AG04449 (cell line): ENCODE measurements around the gene MOAP1.
"Not testable (repeated sequence)": the region's sequence is repeated elsewhere in the genome, so short reads cannot be mapped to it uniquely, and the experiment has no call there.

Source experiments
- CTCF ChIA-PET: fragments of 350-600 bp; formaldehyde crosslinking; extraction: SDS; loops from one replicate; lab custom pipeline; 2021; ENCODE audit warnings: antibody characterized with exemption; lab: Yijun Ruan, JAX
- POLR2A ChIA-PET: fragments of 400-600, 350-600 bp; formaldehyde crosslinking; extraction: SDS; loops from one replicate; lab custom pipeline; 2020; ENCODE audit warnings: antibody characterized with exemption, inconsistent platforms; lab: Yijun Ruan, JAX
- DNase-seq: peaks from one replicate; pipeline ENCODE4 v3.0.0-alpha.2; 2010; ENCODE audit warnings: low read depth, low spot score
- H3K4me3 ChIP-seq: 2 replicates; pipeline ENCODE4 v1.5.1; 2011; ENCODE audit warnings: low read depth, mild to moderate bottlenecking, control low read depth, low read length
- CTCF ChIP-seq: IDR thresholded peaks from one replicate; pipeline ENCODE4 v1.5.1; 2011; ENCODE audit warnings: mild to moderate bottlenecking, moderate library complexity, low read length, control low read depth, inconsistent platforms; ENCODE audit not compliant: insufficient read depth; ENCODE audit errors: missing control alignments

MOAP1 gene

GRCh38 chr14:93184391-93185348 is at the start of gene MOAP1, which contains the start of gene LYSET:
Gene MOAP1, minus strand, starts transcription at chr14:93184897. Its CDS starts 655 bp downstream, at chr14:93184242.
Gene LYSET, plus strand, starts transcription at chr14:93185317. Its CDS starts 89 bp downstream, at chr14:93185406.
- DNase-seq = no peak
- POLR2A ChIA-PET = interaction anchor here (0.6 to 1.9 kb wide), 3 partner anchors 8 to 22 kb away, joined by 3 to 7 read pairs (median 3); partner anchors contain the start of genes GON7 and UBR7
- TF ChIP-seq CTCF = peak; percentile 6
- peak within 1 kb of the TSS; percentile 96 for H3K4me3 ChIP-seq
- CTCF ChIA-PET = interaction anchor here (1.0 to 2.8 kb wide), 8 partner anchors 8 to 72 kb away, joined by 3 to 16 read pairs (median 6); partner anchors contain the start of genes GON7 and UBR7

GRCh38 chr14:93233078-93233477 is 48.4 kb upstream of the MOAP1 start:
- H3K4me3 ChIP-seq, POLR2A ChIA-PET, DNase-seq: not testable (repeated sequence)
- CTCF ChIA-PET = interaction anchor here (1.2 to 1.7 kb wide), 3 partner anchors 10 to 385 kb away, joined by 4 to 6 read pairs (median 4); no protein-coding TSS in a partner anchor

- DNase-seq = no peak
- POLR2A ChIA-PET = interaction anchor here (1.4 kb wide), 1 partner anchor 8 kb away, joined by 5 read pairs; no protein-coding TSS in a partner anchor
- peak overlapping the region; percentile 65; the same call in 1 of the 2 replicates for H3K4me3 ChIP-seq
- no peak for TF ChIP-seq CTCF
- CTCF ChIA-PET = interaction anchor here (1.2 to 1.7 kb wide), 5 partner anchors 10 to 386 kb away, joined by 3 to 6 read pairs (median 4); no protein-coding TSS in a partner anchor
Measured at GRCh38 chr14:93232159-93232558, 47.5 kb upstream of the MOAP1 start.

GRCh38 chr14:93231129-93231979 is 46.7 kb upstream of the MOAP1 start:
- POLR2A ChIA-PET = interaction anchor here (1.4 kb wide), 1 partner anchor 9 kb away, joined by 5 read pairs; no protein-coding TSS in a partner anchor
- DNase-seq = no peak
- TF ChIP-seq CTCF = no peak
- CTCF ChIA-PET = interaction anchor here (1.2 to 1.7 kb wide), 5 partner anchors 9 to 118 kb away, joined by 3 to 6 read pairs (median 4); no protein-coding TSS in a partner anchor
- peak overlapping the region; percentile 65 for H3K4me3 ChIP-seq

GRCh38 chr14:93230539-93230938 is 45.8 kb upstream of the MOAP1 start:
- no peak for TF ChIP-seq CTCF
- DNase-seq = no peak
- ChIA-PET POLR2A (no interaction called here), CTCF (interaction anchor here (1.2 to 1.7 kb wide), 2 partner anchors 11 to 53 kb away, joined by 4 to 6 read pairs; no protein-coding TSS in a partner anchor)
- H3K4me3 ChIP-seq = no peak overlapping the region

GRCh38 chr14:93228550-93228949 is 43.9 kb upstream of the MOAP1 start:
- no peak overlapping the region for H3K4me3 ChIP-seq
- POLR2A ChIA-PET = no interaction called here
- TF ChIP-seq CTCF = no peak
- CTCF ChIA-PET = no interaction called here
- no peak for DNase-seq
